GM20000 (cell line): ENCODE measurements around the gene SDF2.

Experiments
- DNase-seq: peaks from one replicate; pipeline ENCODE4 v3.0.0; 2012; ENCODE audit warnings: low spot score
- TF ChIP-seq, protein P1 (sequence below): IDR thresholded peaks from 2 replicates; pipeline ENCODE4 v1.5.1; 2012; ENCODE audit warnings: mild to moderate bottlenecking, control low read depth; ENCODE audit errors: extremely low read depth, missing control alignments

SDF2 gene

DNA sequence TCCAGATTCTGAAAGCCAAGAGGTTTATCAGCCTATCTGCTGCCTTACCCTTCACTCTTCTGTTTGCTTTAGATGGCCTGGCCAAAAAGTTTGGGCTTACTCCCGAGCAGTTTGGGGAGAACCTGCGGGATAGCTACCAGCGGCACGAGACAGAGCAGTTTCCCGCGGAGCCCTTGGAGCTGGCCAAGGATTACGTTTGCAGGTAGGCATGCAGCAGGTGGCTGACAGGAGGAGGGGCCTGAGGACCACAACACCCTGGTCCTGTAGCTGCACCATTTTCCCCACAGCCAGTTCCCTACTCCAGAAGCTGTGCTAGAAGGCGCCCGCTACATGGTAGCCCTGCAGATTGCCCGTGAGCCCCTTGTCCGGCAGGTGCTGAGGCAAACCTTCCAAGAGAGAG, 20.9 kb upstream of the SDF2 start:
- no peak for DNase-seq
- TF ChIP-seq, protein P1, sequence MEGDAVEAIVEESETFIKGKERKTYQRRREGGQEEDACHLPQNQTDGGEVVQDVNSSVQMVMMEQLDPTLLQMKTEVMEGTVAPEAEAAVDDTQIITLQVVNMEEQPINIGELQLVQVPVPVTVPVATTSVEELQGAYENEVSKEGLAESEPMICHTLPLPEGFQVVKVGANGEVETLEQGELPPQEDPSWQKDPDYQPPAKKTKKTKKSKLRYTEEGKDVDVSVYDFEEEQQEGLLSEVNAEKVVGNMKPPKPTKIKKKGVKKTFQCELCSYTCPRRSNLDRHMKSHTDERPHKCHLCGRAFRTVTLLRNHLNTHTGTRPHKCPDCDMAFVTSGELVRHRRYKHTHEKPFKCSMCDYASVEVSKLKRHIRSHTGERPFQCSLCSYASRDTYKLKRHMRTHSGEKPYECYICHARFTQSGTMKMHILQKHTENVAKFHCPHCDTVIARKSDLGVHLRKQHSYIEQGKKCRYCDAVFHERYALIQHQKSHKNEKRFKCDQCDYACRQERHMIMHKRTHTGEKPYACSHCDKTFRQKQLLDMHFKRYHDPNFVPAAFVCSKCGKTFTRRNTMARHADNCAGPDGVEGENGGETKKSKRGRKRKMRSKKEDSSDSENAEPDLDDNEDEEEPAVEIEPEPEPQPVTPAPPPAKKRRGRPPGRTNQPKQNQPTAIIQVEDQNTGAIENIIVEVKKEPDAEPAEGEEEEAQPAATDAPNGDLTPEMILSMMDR = no peak

DNA sequence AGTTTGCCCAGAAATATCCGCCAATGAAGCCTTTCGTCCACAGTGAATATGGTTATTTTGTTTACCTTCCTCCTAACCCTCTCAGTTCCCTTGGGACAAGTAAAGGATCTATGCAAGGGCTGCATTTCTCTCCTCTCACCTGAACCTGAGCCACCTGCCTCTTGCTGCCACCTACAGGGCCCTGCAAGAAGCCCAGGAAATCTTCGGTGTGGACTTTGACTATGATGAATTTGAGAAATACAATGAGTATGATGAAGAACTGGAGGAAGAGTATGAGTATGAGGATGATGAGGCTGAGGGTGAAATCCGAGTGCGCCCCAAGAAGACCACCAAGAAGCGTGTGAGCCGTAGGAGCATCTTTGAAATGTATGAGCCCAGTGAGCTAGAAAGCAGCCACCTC, 14.3 kb upstream of the SDF2 start:
- no peak for DNase-seq
- TF ChIP-seq, protein P1 = peak; percentile 9

DNA sequence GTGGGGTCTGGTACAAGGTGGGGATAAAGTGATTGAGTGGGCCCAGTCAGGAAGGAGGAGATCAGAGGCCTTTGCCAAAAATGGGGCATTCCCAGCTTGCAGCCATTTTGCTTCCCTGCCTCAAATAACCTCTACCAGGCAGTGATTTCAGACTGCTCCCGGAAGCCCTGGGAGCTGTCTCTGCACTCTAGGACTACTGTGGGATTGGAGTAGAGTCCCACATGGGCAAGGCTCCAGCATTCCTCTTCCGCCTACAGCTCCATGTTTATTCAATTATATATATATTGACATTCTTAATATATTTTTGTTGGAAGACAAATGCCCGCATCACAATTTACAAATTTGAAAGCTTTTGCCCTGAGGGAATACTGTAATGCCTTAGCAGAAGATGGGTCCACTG, 13.8 kb upstream of the SDF2 start:
- TF ChIP-seq, protein P1 = no peak
- no peak for DNase-seq

DNA sequence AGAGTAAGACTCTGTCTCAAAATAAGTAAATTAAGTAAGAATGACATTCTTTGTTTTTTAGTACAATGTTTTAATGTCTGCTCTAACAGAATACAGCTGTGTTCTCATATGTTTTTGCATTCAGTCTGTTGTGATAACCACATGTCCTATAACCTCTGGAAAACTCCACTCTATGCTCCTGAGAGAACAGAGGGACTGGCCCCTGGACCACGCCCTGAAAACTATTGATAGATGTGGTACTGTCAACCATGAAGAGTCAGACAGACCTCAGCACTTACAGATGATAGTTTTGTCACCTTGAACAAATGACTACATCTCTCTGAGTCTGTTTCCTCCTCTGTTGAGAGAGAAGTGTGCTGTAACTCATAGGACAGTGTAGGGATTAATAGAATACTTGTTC, 8.2 kb upstream of the SDF2 start:
- no peak for DNase-seq
- TF ChIP-seq, protein P1 = no peak

DNA sequence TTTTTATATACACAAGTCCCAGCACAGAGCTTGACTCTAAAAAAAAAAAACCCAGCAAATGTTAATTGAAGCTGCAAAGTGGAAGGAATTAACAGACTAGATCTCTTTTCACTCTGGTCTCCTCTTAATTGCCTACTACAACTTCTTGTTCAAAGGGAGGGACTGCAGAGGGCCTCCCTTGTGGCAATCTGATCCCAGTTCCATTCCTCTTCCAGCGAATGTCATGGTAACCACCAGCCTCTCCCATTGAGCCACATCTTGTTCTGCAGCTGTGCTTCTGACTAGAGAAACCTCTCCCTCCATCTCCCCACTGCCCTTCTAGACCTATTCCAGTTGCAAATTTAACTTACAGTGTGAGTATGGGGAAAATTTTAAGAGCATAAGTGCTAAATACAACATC, 6.2 kb upstream of the SDF2 start:
- DNase-seq = no peak
- TF ChIP-seq, protein P1 = no peak

DNA sequence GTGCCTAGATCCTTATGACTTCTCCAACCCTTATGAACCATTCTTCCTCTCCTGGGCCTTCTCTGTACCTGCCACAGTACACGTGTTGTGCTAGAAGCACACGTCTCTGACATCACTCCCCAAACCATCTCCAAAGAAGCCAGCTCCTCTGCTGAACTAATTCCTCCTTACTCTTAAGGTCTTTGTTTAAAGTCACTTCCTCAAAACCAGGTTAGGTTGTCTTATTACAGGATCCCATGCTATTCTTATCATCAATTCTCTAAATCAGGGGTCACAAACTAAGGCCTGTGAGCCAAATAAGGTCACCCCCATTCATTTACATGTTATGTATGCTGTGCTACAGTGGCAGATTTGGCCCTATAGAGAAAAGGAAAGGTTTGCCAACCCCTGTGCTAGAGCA, 4.3 kb upstream of the SDF2 start:
- TF ChIP-seq, protein P1 = no peak
- DNase-seq = no peak

DNA sequence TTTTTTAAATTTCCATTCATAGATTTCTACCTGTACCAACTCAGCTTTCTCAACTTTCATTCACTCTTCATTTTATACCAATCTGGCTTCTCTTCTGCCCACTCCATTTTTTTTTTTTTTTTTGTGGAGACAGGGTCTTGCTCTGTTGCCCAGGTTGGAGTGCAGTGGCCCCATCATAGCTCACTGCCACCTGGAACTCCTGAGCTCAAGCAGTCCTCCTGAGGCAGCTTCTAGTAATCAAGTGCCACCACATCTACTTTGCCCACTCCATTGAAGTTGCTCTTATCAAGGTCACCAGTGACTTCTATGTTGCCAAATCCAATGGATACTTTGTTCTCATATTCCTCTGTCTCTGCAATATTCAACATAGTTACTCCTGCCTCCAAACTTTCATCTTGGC, 2.0 kb upstream of the SDF2 start:
- no peak for DNase-seq
- TF ChIP-seq, protein P1 = no peak
